PC-9 (cell line): ENCODE measurements around the gene TRAFD1. TPM values are rescaled to one million over a fixed set of nuclear protein-coding genes. Genes with fewer than 3 reads are reported as not detected.

ENCODE experiments used
- BruUV-seq: library from RNA; stranded (reverse); fragments of 400-500 nt; replicated peaks from 2 replicates; lab custom pipeline; 2021; lab: Mats Ljungman, UMichigan
- CTCF ChIA-PET: fragments of 300-600 bp; sonication (Branson Sonifier 250); formaldehyde crosslinking; loops from one replicate; lab custom pipeline; 2022; ENCODE audit warnings: antibody characterized with exemption; lab: Charles Lee
- POLR2A ChIA-PET: fragments of 300-600 bp; sonication (Branson Sonifier 250); formaldehyde crosslinking; loops from one replicate; lab custom pipeline; 2022; ENCODE audit warnings: antibody characterized with exemption; ENCODE audit not compliant: unreplicated experiment; lab: Charles Lee
- DNase-seq, 2 experiments: peaks; one replicate each; pipeline versions ENCODE4 v3.0.0 to v3.0.0-alpha.2; 2015 to 2022; ENCODE audit warnings: mixed read lengths in 1 of 2
- H2AFZ ChIP-seq: fragments of 200-600 bp; sonication (generic); 2 replicates; pipeline ENCODE4 v1.8.1; 2017; ENCODE audit warnings: antibody characterized with exemption
- H3F3A ChIP-seq: fragments of 200-600 bp; sonication (generic); 2 replicates; pipeline ENCODE4 v1.8.1; 2017; ENCODE audit warnings: antibody characterized with exemption, mild to moderate bottlenecking, low read depth; ENCODE audit not compliant: insufficient read depth
- H3K27ac ChIP-seq: fragments of 200-600 bp; sonication (generic); 2 replicates; pipeline ENCODE4 v1.6.1; 2016; ENCODE audit warnings: mixed run types
- H3K27me3 ChIP-seq: fragments of 200-600 bp; sonication (generic); 2 replicates; pipeline ENCODE4 v1.6.1; 2016; ENCODE audit warnings: low read depth, mixed run types; ENCODE audit not compliant: insufficient read depth
- H3K36me3 ChIP-seq: fragments of 200-600 bp; sonication (generic); 2 replicates; pipeline ENCODE4 v1.6.1; 2016; ENCODE audit warnings: low read depth, mixed run types
- H3K4me1 ChIP-seq: fragments of 200-600 bp; sonication (generic); replicated peaks from 2 replicates; pipeline ENCODE4 v1.6.1; 2016; ENCODE audit warnings: mixed run types; ENCODE audit not compliant: insufficient read depth
- H3K4me2 ChIP-seq: fragments of 200-600 bp; sonication (generic); 2 replicates; pipeline ENCODE4 v1.6.1; 2017; ENCODE audit warnings: mixed run types
- H3K4me3 ChIP-seq: fragments of 200-600 bp; sonication (generic); 2 replicates; pipeline ENCODE4 v1.6.1; 2016; ENCODE audit warnings: mixed run types
- H3K79me2 ChIP-seq: fragments of 200-600 bp; sonication (generic); 2 replicates; pipeline ENCODE4 v1.6.1; 2017; ENCODE audit warnings: low read depth, mixed run types
- H3K9me2 ChIP-seq: fragments of 200-600 bp; sonication (generic); 2 replicates; pipeline ENCODE4 v1.8.1; 2017; ENCODE audit warnings: mild to moderate bottlenecking; ENCODE audit not compliant: insufficient read depth
- H3K9me3 ChIP-seq: fragments of 200-600 bp; sonication (generic); 2 replicates; pipeline ENCODE4 v1.8.1; 2016; ENCODE audit warnings: low read depth; ENCODE audit not compliant: insufficient read depth
- H4K20me1 ChIP-seq: fragments of 200-600 bp; sonication (generic); 2 replicates; pipeline ENCODE4 v1.8.1; 2017; ENCODE audit not compliant: insufficient read depth
- EZH2 ChIP-seq: fragments of 200-600 bp; sonication (generic); IDR thresholded peaks from 2 replicates; pipeline ENCODE4 v1.8.0; 2017; ENCODE audit warnings: antibody characterized with exemption, low read depth
- intact Hi-C: fragments of 100-400 bp; cut with micrococcal nuclease; formaldehyde crosslinking; loops from one replicate; pipeline ENCODE4 v1.10.0; 2022; ENCODE audit not compliant: unreplicated experiment
- total RNA-seq: library from RNA; stranded (reverse); gene quantifications from 2 replicates; pipeline ENCODE4 v1.2.3, GENCODE V29; 2021
- TF ChIP-seq, protein P1 (sequence below): fragments of 200-600 bp; sonication (generic); conservative IDR thresholded peaks from 2 replicates; pipeline ENCODE4 v1.6.1; 2017; ENCODE audit warnings: mixed run types, antibody characterized with exemption, mild to moderate bottlenecking, moderate library complexity

TRAFD1 gene
- total RNA-seq, 1 experiment from 2014 or later: 38.7 TPM

DNA sequence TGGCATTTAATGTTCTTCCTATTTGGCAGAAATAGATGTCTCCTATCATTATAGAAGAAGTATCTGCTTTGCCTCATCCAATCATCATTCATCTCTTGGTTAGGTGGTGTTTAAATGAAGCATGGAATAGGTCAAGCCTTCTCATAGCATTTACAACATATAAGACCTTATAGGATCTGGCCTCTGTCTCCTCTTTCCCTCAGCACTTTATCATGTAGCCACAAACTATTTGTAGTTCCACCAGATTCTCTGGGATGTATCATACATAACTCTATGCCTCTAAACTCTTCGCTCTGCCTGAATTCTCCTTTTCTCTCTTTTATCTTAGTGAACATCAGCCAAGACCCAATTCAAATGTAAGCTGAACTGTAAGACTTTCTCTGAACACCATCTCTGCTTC, 37.5 kb upstream of the TRAFD1 start:
- peak overlapping the region; percentile 1; the same call in 1 of the 2 replicates for H3K27ac ChIP-seq
- CTCF ChIA-PET: no interaction called here
- intact Hi-C loops: no loop called here
- no peaks in the 10 kb centered on the region for H3K27me3 ChIP-seq
- H3K4me3 ChIP-seq: no peak overlapping the region
- no peak overlapping the region for H2AFZ ChIP-seq
- peaks cover 66% of the 10 kb centered on the region for H3F3A ChIP-seq
- H3K4me2 ChIP-seq: no peak overlapping the region
- no peak for DNase-seq
- POLR2A ChIA-PET: no interaction called here
- peaks cover 87% of the 10 kb centered on the region for H3K79me2 ChIP-seq
- TF ChIP-seq EZH2: no peak
- TF ChIP-seq, protein P1, sequence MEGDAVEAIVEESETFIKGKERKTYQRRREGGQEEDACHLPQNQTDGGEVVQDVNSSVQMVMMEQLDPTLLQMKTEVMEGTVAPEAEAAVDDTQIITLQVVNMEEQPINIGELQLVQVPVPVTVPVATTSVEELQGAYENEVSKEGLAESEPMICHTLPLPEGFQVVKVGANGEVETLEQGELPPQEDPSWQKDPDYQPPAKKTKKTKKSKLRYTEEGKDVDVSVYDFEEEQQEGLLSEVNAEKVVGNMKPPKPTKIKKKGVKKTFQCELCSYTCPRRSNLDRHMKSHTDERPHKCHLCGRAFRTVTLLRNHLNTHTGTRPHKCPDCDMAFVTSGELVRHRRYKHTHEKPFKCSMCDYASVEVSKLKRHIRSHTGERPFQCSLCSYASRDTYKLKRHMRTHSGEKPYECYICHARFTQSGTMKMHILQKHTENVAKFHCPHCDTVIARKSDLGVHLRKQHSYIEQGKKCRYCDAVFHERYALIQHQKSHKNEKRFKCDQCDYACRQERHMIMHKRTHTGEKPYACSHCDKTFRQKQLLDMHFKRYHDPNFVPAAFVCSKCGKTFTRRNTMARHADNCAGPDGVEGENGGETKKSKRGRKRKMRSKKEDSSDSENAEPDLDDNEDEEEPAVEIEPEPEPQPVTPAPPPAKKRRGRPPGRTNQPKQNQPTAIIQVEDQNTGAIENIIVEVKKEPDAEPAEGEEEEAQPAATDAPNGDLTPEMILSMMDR: no peak
- no peaks in the 10 kb centered on the region; the same call in 1 of the 2 replicates for H3K4me1 ChIP-seq
- H4K20me1 ChIP-seq: peaks cover 91% of the 10 kb centered on the region
- BruUV-seq: no TSS peak
- H3K9me2 ChIP-seq: no peaks in the 10 kb centered on the region; the same call in 1 of the 2 replicates
- H3K36me3 ChIP-seq: peaks cover 74% of the 10 kb centered on the region
- H3K9me3 ChIP-seq: 0 out of 2 replicates have a peak, but pooled peaks cover 3% of the 10 kb centered on the region

DNA sequence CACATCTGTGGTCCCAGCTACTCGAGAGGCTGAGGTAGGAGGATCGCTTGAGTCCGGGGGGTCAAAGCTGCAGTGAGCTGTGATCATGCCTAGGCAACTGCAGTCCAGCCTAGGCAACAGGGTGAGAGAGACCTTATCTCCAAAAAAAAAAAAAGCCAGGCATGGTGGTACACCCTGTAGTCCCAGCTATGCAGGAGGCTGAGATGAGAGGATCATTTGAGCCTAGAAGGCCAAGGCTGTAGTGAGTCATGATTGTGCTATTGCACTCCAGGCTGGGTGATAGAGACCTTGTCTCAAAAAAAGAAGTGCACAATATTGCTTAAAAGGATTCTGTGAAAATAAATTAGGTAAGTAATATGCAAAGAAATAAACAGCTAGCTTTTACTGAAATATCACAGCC, 33.8 kb upstream of the TRAFD1 start:
- H3K4me3 ChIP-seq: no peak overlapping the region
- TF ChIP-seq EZH2: no peak
- TF ChIP-seq, protein P1: no peak
- H3K4me1 ChIP-seq: peaks cover 9% of the 10 kb centered on the region
- H3K4me2 ChIP-seq: no peak overlapping the region
- no TSS peak for BruUV-seq
- ChIA-PET POLR2A (no interaction called here), CTCF (interaction anchor here (0.7 kb wide), 1 partner anchor 13 kb away, joined by 7 read pairs; no protein-coding TSS in a partner anchor)
- peaks cover 99% of the 10 kb centered on the region for H3K79me2 ChIP-seq
- H3K27me3 ChIP-seq: no peaks in the 10 kb centered on the region
- intact Hi-C loops: loop anchor here (10.0 kb wide), 1 partner anchor 53 kb away; no protein-coding TSS in a partner anchor
- no peak overlapping the region for H3K27ac ChIP-seq
- H4K20me1 ChIP-seq: peaks cover 89% of the 10 kb centered on the region
- peaks cover 67% of the 10 kb centered on the region for H3K36me3 ChIP-seq
- H3K9me3 ChIP-seq: 0 out of 2 replicates have a peak, but pooled peaks cover 3% of the 10 kb centered on the region
- no peak for DNase-seq
- no peaks in the 10 kb centered on the region; the same call in 1 of the 2 replicates for H3K9me2 ChIP-seq
- H3F3A ChIP-seq: peaks cover 47% of the 10 kb centered on the region
- no peak overlapping the region for H2AFZ ChIP-seq

DNA sequence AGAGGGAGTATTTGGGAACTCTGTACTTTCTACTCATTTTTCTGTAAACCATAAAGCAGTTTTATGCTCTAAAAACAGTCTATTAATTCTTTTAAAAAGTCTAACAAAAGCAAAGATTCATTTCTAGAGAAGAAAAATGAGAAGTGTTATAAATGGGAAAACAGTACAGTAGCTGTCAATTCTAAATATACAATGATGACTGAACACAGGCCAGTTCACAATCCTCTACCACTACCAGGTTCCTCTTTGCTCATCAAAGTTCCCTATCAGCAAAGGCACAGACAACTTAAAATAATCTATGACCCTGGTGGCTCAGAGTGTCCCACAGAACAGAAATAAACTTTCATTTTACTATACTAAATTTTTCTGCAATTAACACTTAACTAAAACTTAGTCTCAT, 29.3 kb upstream of the TRAFD1 start:
- no peaks in the 10 kb centered on the region for H3K27me3 ChIP-seq
- peaks cover 72% of the 10 kb centered on the region for H4K20me1 ChIP-seq
- no peak overlapping the region for H2AFZ ChIP-seq
- peaks cover 47% of the 10 kb centered on the region for H3K36me3 ChIP-seq
- peaks cover 100% of the 10 kb centered on the region for H3K79me2 ChIP-seq
- peaks cover 55% of the 10 kb centered on the region for H3F3A ChIP-seq
- no peaks in the 10 kb centered on the region for H3K9me3 ChIP-seq
- BruUV-seq: no TSS peak
- CTCF ChIA-PET: interaction anchor here (0.6 to 1.0 kb wide), 3 partner anchors 16 to 102 kb away, joined by 3 to 7 read pairs (median 3); no protein-coding TSS in a partner anchor
- TF ChIP-seq, protein P1: no peak
- no peak for TF ChIP-seq EZH2
- H3K9me2 ChIP-seq: no peaks in the 10 kb centered on the region
- H3K4me2 ChIP-seq: peak overlapping the region; percentile 53
- intact Hi-C loops: loop anchor here (10.0 kb wide), 1 partner anchor 49 kb away; no protein-coding TSS in a partner anchor
- peaks cover 27% of the 10 kb centered on the region for H3K4me1 ChIP-seq
- peak overlapping the region; percentile 11; the same call in 1 of the 2 replicates for H3K4me3 ChIP-seq
- peak overlapping the region; percentile 68 for H3K27ac ChIP-seq
- no peak for DNase-seq
- POLR2A ChIA-PET: interaction anchor here (0.5 to 1.1 kb wide), 3 partner anchors 26 to 34 kb away, joined by 3 to 8 read pairs (median 4); partner anchors contain the start of gene TRAFD1
